GM19438 (cell line): Measurements from ENCODE around the gene CFHR4.
"Not testable (repeated sequence)": the region's sequence is repeated elsewhere in the genome, so short reads cannot be mapped to it uniquely, and the experiment has no call there.

Source experiments
- ATAC-seq: cut with Tn5 transposase; IDR thresholded peaks from one replicate; pipeline ENCODE4 v1.9.1; 2021; ENCODE audit warnings: low read depth; ENCODE audit not compliant: unreplicated experiment

CFHR4 gene

DNA sequence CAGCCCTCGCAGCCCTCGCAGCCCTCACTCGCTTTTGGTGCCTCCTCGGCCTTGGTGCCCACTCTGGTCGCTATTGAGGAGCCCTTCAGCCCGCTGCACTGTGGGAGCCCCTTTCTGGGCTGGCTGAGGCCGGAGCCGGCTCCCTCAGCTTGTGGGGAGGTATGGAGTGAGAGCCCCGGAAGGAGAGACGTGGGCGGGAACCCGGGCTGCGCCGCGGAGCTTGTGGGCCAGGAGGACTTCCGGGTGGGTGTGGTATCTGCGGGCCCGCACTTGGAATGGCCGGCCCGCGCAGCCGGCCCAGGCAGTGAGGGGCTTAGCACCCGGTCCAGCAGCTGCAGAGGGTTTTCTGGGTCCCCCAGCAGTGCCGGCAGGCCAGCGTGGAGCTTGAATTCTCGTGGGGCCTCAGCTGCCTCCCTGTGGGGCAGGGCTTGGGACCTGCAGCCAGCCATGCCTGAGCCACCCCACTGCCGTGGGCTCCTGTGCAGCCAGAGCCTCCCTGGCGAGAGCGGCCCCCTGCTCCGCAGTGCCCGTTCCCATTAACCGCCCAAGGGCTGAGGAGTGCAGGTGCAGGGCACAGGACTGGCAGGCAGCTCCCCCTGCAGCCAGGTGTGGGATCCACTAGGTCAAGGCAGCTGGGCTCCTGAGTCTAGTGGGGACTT is 45.8 kb downstream of the CFHR4 start:
- ATAC-seq = no peak

GRCh38 chr1:196941474-196941873 is 53.6 kb downstream of the CFHR4 start:
- ATAC-seq = not testable (repeated sequence)

DNA sequence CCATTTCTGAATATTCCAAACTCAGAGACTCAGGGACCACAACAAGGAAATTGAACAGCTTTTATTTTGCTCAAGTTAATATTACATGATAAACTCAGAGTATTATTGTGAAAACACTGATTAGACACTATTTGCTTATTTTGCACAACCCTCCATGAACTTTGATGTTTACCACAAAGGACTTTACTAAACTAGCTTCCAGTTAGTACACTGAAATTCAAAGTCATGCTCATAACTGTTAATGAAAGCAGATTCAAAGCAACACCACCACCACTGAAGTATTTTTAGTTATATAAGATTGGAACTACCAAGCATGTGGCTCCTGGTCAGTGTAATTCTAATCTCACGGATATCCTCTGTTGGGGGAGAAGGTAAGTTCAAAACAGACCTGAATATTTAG is 55.7 kb downstream of the CFHR4 start, which contains the start of gene CFHR2:
TSS of gene CFHR2 (plus strand) at position 171 of the 400 bp plus-strand sequence. CDS start at position 314, 143 bp downstream.
- not testable (repeated sequence) for ATAC-seq

DNA sequence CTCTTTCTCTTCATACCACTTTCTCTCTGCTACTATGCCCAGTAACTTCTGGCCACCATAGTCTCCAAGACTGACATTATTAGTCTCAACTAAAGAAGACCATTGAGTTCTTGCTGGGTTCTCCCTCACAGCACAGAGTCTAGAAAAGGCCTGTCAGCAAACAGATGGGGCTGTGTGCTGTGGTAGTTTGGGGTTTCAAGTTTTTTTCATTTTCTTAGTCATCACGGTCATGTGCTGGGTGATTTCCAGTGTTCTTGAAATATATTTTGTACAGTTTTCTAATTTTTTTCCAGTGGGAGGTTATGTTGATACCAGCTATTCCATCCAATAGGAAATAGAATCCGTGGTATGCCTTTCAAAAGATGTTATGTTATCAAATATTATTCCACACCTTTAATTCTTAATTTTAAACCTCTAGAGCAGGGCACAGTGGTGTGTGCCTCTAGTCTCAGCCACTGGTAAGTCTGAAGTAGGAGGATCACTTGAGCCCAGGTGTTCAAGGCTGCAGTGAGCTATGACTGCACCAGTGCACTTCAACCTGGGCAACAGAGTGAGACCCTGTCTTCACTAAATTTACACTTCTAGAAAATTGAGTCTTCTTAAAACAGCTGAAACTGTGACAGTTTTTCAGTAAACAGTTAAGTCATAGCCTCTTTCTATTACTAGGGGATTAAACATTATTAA is 64.0 kb downstream of the CFHR4 start:
- ATAC-seq = peak; percentile 67

GRCh38 chr1:196954778-196955177 is 66.9 kb downstream of the CFHR4 start:
- ATAC-seq = no peak

DNA sequence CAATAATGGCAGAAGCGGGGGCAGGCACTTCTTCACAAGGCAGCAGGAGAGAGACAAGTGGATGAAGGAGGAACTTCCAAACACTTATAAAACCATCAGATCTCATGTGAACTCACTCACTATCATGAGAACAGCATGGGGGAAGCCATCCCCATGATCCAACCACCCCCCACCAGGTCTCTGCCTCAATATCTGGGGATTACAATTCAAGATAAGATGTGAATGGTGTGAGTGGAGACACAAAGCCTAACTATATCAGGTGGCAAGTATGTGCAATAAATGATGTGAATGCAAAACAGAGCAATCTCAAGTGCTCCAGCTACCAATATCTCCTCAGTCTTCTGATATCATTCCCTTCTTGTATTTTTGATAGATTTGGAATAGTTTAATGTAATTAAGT is 68.1 kb downstream of the CFHR4 start:
- ATAC-seq = no peak

DNA sequence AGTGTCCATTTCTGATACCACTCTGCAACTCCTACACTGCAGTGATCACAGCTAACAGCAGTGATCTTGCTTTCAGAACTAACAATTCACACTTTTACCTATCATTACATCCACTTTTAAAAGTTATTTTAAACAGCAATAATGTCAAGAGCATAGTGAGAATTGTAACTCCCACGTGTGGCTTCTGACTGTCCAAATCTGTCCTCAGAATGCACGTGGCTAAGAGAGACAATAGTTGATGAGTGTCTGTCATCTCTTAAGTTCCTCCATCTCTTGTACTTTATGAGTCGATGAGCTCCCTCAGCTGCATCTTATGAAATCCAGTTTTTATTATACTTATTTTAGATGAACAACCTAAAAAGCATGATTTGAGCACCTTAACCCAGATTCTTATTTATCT is 73.0 kb downstream of the CFHR4 start:
- no peak for ATAC-seq
